ENCODE measurements around the gene C1orf56. TPM values are rescaled to one million over a fixed set of nuclear protein-coding genes. Genes with fewer than 3 reads are reported as not detected.
A peak's percentile ranks its signal among the peaks of the same experiment; 100 is the strongest.

The C1orf56 gene
- total and polyA plus RNA-seq, 2 of the 13 experiments (the other 11 are each of a cell fraction or from before 2014, with no cell fraction given) = 1.5 to 3.2 TPM

DNA sequence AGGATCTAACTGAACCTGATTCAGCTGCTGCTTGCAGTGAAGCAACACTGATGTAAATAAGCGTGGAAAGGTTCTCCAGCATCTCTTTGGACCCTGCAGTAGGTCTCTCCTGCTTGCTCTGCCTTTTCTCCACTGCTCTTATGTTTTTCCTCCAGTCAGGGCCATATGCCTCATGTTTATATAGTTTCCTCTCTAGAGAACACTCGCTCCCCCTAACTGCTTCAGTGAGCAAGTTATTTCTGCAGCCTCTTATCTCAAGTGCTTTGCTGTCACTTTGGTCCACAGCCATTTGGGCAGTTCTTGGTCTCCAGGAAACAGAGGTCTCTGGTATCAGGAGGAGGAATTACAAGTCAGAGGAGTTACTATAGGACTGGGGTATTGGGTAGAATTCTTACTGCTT, 34.0 kb upstream of the C1orf56 start:
- ATAC-seq = peak; percentile 58
- H3K79me2 ChIP-seq (ENCODE audit: insufficient read depth, low read length) = peaks cover 18% of the 10 kb centered on the region
- TF ChIP-seq STAT5B (CRISPR knock-in tag; IDR thresholded peaks at IDR 0.05) (no peak), ZNF557 (CRISPR knock-in tag; IDR thresholded peaks at IDR 0.05) (no peak), ZSCAN30 (CRISPR knock-in tag; IDR thresholded peaks at IDR 0.05) (no peak), ASH2L (IDR thresholded peaks at IDR 0.05; ENCODE audit: insufficient read length, low read depth, low read length) (peak; percentile 9), ZNF431 (CRISPR knock-in tag; IDR thresholded peaks at IDR 0.05; ENCODE audit: borderline replicate concordance, low read depth) (no peak), RORA (CRISPR knock-in tag; IDR thresholded peaks at IDR 0.05) (0 out of 2 replicates have a peak, but pooled peaks have one; percentile 18), ZFP41 (CRISPR knock-in tag; IDR thresholded peaks at IDR 0.05; ENCODE audit: borderline replicate concordance) (no peak), FOSL1 (CRISPR knock-in tag; IDR thresholded peaks at IDR 0.05; ENCODE audit: borderline replicate concordance) (no peak), DPF2 (CRISPR knock-in tag; IDR thresholded peaks at IDR 0.05; ENCODE audit: borderline replicate concordance, low read depth) (no peak), NR2F2 (IDR thresholded peaks at IDR 0.05; ENCODE audit: borderline replicate concordance, low read depth) (peak; percentile 14), FOSL2 (CRISPR knock-in tag; IDR thresholded peaks at IDR 0.05) (no peak), ZBTB8A (CRISPR knock-in tag; IDR thresholded peaks at IDR 0.05; ENCODE audit: borderline replicate concordance, low read depth) (no peak), STAG1 (CRISPR knock-in tag; IDR thresholded peaks at IDR 0.05) (0 out of 2 replicates have a peak, but pooled peaks have one; percentile 4), CEBPB (IDR thresholded peaks at IDR 0.05; ENCODE audit: borderline replicate concordance, low read depth, low read length) (peak; percentile 72; the same call in 1 of the 2 replicates), SMC3 (IDR thresholded peaks at IDR 0.05; ENCODE audit: low read length) (peak; percentile 15; the same call in 1 of the 2 replicates), XRCC5 (optimal IDR thresholded peaks at IDR 0.05; ENCODE audit: low read length) (peak; percentile 1), PRMT3 (CRISPR knock-in tag; IDR thresholded peaks at IDR 0.05; ENCODE audit: borderline replicate concordance, low read depth) (no peak), ZNF264 (CRISPR knock-in tag; IDR thresholded peaks at IDR 0.05) (no peak)
- TF ChIP-seq, protein P1, sequence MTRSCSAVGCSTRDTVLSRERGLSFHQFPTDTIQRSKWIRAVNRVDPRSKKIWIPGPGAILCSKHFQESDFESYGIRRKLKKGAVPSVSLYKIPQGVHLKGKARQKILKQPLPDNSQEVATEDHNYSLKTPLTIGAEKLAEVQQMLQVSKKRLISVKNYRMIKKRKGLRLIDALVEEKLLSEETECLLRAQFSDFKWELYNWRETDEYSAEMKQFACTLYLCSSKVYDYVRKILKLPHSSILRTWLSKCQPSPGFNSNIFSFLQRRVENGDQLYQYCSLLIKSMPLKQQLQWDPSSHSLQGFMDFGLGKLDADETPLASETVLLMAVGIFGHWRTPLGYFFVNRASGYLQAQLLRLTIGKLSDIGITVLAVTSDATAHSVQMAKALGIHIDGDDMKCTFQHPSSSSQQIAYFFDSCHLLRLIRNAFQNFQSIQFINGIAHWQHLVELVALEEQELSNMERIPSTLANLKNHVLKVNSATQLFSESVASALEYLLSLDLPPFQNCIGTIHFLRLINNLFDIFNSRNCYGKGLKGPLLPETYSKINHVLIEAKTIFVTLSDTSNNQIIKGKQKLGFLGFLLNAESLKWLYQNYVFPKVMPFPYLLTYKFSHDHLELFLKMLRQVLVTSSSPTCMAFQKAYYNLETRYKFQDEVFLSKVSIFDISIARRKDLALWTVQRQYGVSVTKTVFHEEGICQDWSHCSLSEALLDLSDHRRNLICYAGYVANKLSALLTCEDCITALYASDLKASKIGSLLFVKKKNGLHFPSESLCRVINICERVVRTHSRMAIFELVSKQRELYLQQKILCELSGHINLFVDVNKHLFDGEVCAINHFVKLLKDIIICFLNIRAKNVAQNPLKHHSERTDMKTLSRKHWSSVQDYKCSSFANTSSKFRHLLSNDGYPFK (CRISPR knock-in tag; IDR thresholded peaks at IDR 0.05; ENCODE audit: borderline replicate concordance) = no peak
- TF ChIP-seq, protein P2, sequence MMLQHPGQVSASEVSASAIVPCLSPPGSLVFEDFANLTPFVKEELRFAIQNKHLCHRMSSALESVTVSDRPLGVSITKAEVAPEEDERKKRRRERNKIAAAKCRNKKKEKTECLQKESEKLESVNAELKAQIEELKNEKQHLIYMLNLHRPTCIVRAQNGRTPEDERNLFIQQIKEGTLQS (CRISPR knock-in tag; IDR thresholded peaks at IDR 0.05) = no peak

More for the DNA sequence above, 34.0 kb upstream of the C1orf56 start:
- H3K4me2 ChIP-seq (ENCODE audit: low read depth, low read length) = peak overlapping the region; percentile 80
- POLR2A ChIA-PET = interaction anchor here (0.6 to 4.0 kb wide), 16 partner anchors 10 to 434 kb away, joined by 3 to 21 read pairs (median 4); partner anchors contain the start of genes ANXA9, C1orf56, CDC42SE1 and CERS2
- peaks cover 61% of the 10 kb centered on the region for H3K4me1 ChIP-seq (ENCODE audit: insufficient read depth, low read length)
- CTCF ChIA-PET (ENCODE audit: low intra/inter-chr PET ratio, low total read pairs) = interaction anchor here (0.8 to 1.3 kb wide), 2 partner anchors 11 to 34 kb away, joined by 3 to 6 read pairs; no protein-coding TSS in a partner anchor
- intact Hi-C loops (cut with micrococcal nuclease; ENCODE audit: unreplicated experiment) (loop anchor here (2.0 to 5.0 kb wide), 2 partner anchors 45 to 134 kb away; partner anchors contain the start of genes CDC42SE1 and SEMA6C), in situ Hi-C loops (cut with HindIII; ENCODE audit: extremely low pct_ligation_motif_present, low pct_unique_long_range_greater_than_20kb) (no loop called here)
- no peaks in the 10 kb centered on the region for H3K9me3 ChIP-seq (ENCODE audit: low read length)
- DNase-seq (ENCODE audit: low spot score) (peak; percentile 68), FAIRE-seq (no peak)
- TSS peak; percentile 51 for BruUV-seq (replicated peaks)
- H3K9ac ChIP-seq (ENCODE audit: insufficient read depth, low read depth, low read length) = peak overlapping the region; percentile 78
- peak overlapping the region; percentile 99 for H3K27ac ChIP-seq (ENCODE audit: extremely low read length, insufficient read depth, low read length)
- no peaks in the 10 kb centered on the region; a peak in 1 of 5 replicates for H3K36me3 ChIP-seq (replicated peaks in 1 of 2; ENCODE audit: control insufficient read depth in 1 of 2, insufficient read depth in 2 of 2, low read length in 2 of 2)
- H2AFZ ChIP-seq (ENCODE audit: low read length) = no peak overlapping the region
- H3K4me3 ChIP-seq (replicated peaks in 1 of 3; ENCODE audit: insufficient read depth in 1 of 3, low read depth in 2 of 3, low read length in 3 of 3) = peak overlapping the region; percentile 18 to 44 (median 39); a peak in 4 of 6 replicates
- 0% methylated on average over 2 of the region's 2 CpGs for WGBS (ENCODE audit: low lambda C conversion rate)
- no peaks in the 10 kb centered on the region; a peak in 1 of 5 replicates for H3K27me3 ChIP-seq (ENCODE audit: control insufficient read depth in 1 of 2, insufficient read depth in 2 of 2, low read length in 2 of 2)
- no peaks in the 10 kb centered on the region for H4K20me1 ChIP-seq (ENCODE audit: insufficient read depth, low read length)
